Osteoblast (primary cell): Measurements from ENCODE around the gene SH3BP5L. TPM values are rescaled to one million over a fixed set of nuclear protein-coding genes. Genes with fewer than 3 reads are reported as not detected.

Experiments
- DNase-seq: peaks from one replicate; pipeline ENCODE4 v3.0.0; 2011; ENCODE audit warnings: low spot score, mixed read lengths; ENCODE audit not compliant: insufficient read length; ENCODE audit errors: missing footprints
- H2AFZ ChIP-seq: 2 replicates; pipeline ENCODE4 v1.6.0; 2011; ENCODE audit warnings: mild to moderate bottlenecking, low read length
- H3K27ac ChIP-seq: 2 replicates; pipeline ENCODE4 v1.5.1; 2011; ENCODE audit warnings: mild to moderate bottlenecking, low read depth, low read length, moderate library complexity
- H3K27me3 ChIP-seq: 2 replicates; pipeline ENCODE4 v1.6.0; 2012; ENCODE audit warnings: mild to moderate bottlenecking, control low read depth, inconsistent platforms, low read length, moderate library complexity; ENCODE audit not compliant: insufficient read depth
- H3K36me3 ChIP-seq: 2 replicates; pipeline ENCODE4 v1.5.1; 2011; ENCODE audit warnings: mild to moderate bottlenecking, low read length, control low read depth, moderate library complexity; ENCODE audit not compliant: insufficient read depth
- H3K4me1 ChIP-seq: 2 replicates; pipeline ENCODE4 v1.5.1; 2011; ENCODE audit warnings: mild to moderate bottlenecking, low read length, control low read depth, moderate library complexity; ENCODE audit not compliant: insufficient read depth
- H3K4me2 ChIP-seq: 2 replicates; pipeline ENCODE4 v1.6.0; 2011; ENCODE audit warnings: mild to moderate bottlenecking, low read length; ENCODE audit not compliant: insufficient read depth
- H3K4me3 ChIP-seq: fragments of 200-600 bp; sonication (generic); 3 replicates; pipeline ENCODE4 v1.5.1; 2012; ENCODE audit warnings: mild to moderate bottlenecking, low read length, inconsistent platforms; ENCODE audit not compliant: insufficient read depth
- H3K79me2 ChIP-seq: 2 replicates; pipeline ENCODE4 v1.6.0; 2012; ENCODE audit warnings: mild to moderate bottlenecking, low read length, control low read depth, inconsistent platforms; ENCODE audit not compliant: insufficient read depth
- H3K9me3 ChIP-seq: 2 replicates; pipeline ENCODE4 v1.5.1; 2011; ENCODE audit warnings: low read depth, low read length, control low read depth
- H4K20me1 ChIP-seq: 2 replicates; pipeline ENCODE4 v1.6.0; 2012; ENCODE audit warnings: mild to moderate bottlenecking, low read length, control low read depth; ENCODE audit not compliant: insufficient read depth
- total RNA-seq: library from RNA; depleted of rRNA; stranded (reverse); fragments of >200 nt; gene quantifications from 2 replicates; pipeline ENCODE4 v1.2.3, GENCODE V29; 2012
- TF ChIP-seq, protein P1 (sequence below): IDR thresholded peaks from 2 replicates; pipeline ENCODE4 v1.5.1; 2011; ENCODE audit warnings: mild to moderate bottlenecking, low read depth, low read length, moderate library complexity; ENCODE audit errors: extremely low read depth

Gene SH3BP5L
- total RNA-seq, 1 donor, result 25.3 TPM

DNA sequence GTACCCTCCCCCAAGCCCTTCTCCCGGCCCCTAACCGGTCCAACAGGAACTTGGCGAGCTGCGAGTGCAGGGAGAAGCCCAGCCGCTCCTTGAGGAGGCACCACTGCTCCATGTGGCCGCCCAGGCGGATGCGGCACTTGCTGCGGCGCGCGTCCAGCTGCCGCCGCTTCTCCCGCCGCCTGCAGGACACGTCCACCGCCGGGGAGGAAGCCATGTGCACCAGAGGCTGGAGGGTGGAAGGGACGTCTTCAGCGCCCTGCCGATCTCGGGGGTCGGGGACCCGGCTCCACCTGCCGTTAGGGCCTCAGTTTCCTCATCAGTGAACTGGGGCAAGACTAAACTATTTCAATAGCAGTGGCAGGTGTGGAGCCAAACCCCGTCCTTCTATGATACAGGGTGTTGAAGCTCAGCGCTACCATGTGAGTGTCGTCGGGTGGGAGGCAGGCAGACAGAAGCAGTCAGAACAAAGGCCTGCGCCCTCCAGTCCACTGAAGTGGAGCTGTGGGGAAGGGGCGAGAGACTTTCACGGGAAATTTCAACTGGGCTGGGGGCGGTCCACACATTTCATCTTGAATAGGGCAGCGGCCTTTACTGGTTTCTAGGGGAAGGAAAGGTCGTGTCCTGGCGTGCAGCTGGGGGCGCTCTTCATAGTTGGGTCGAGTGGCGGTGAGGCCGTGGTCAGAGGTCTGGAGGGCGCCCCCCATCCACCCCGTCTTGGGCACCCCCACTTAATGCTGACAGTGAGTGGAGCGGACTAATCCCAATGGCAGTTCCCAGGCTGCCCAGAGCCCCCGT lies 32.6 kb upstream of the SH3BP5L start:
- H3K27me3 ChIP-seq, result no peaks in the 10 kb centered on the region
- peaks cover 24% of the 10 kb centered on the region for H3K36me3 ChIP-seq
- H3K4me2 ChIP-seq, result peak overlapping the region; percentile 99
- H3K27ac ChIP-seq, result peak overlapping the region; percentile 75
- TF ChIP-seq, protein P1, sequence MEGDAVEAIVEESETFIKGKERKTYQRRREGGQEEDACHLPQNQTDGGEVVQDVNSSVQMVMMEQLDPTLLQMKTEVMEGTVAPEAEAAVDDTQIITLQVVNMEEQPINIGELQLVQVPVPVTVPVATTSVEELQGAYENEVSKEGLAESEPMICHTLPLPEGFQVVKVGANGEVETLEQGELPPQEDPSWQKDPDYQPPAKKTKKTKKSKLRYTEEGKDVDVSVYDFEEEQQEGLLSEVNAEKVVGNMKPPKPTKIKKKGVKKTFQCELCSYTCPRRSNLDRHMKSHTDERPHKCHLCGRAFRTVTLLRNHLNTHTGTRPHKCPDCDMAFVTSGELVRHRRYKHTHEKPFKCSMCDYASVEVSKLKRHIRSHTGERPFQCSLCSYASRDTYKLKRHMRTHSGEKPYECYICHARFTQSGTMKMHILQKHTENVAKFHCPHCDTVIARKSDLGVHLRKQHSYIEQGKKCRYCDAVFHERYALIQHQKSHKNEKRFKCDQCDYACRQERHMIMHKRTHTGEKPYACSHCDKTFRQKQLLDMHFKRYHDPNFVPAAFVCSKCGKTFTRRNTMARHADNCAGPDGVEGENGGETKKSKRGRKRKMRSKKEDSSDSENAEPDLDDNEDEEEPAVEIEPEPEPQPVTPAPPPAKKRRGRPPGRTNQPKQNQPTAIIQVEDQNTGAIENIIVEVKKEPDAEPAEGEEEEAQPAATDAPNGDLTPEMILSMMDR, result peak; percentile 20
- peaks cover 29% of the 10 kb centered on the region for H3K4me1 ChIP-seq
- DNase-seq, result peak; percentile 96
- no peaks in the 10 kb centered on the region for H3K9me3 ChIP-seq
- H3K79me2 ChIP-seq, result peaks cover 16% of the 10 kb centered on the region
- peak overlapping the region; percentile 87 for H3K4me3 ChIP-seq
- no peaks in the 10 kb centered on the region for H4K20me1 ChIP-seq
- peak overlapping the region; percentile 90 for H2AFZ ChIP-seq

DNA sequence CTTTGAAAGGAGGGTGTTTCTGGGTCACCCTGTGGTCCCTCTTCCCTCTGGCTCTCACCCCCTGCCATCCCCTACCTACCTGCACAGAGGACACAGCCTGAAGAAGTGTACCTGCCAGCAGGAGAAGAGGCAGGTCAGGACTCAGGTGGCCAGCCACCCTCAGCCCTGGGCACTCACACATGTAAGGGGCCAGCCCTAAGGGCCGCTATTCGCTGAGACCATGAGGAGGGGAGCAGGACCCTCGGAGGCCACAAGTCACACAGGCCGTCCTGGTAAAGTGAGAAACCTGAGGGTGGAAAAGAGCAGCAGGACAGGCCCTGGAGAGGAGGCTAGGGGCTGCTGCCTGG lies 32.0 kb upstream of the SH3BP5L start:
- Histone ChIP-seq H3K79me2 (peaks cover 16% of the 10 kb centered on the region), H3K27ac (peak overlapping the region; percentile 75), H3K27me3 (no peaks in the 10 kb centered on the region), H3K4me2 (peak overlapping the region; percentile 99), H4K20me1 (no peaks in the 10 kb centered on the region), H3K9me3 (no peaks in the 10 kb centered on the region), H2AFZ (peak overlapping the region; percentile 90), H3K4me1 (peaks cover 25% of the 10 kb centered on the region), H3K36me3 (peaks cover 25% of the 10 kb centered on the region), H3K4me3 (peak overlapping the region; percentile 87)
- no peak for DNase-seq
- TF ChIP-seq, protein P1, result no peak

DNA sequence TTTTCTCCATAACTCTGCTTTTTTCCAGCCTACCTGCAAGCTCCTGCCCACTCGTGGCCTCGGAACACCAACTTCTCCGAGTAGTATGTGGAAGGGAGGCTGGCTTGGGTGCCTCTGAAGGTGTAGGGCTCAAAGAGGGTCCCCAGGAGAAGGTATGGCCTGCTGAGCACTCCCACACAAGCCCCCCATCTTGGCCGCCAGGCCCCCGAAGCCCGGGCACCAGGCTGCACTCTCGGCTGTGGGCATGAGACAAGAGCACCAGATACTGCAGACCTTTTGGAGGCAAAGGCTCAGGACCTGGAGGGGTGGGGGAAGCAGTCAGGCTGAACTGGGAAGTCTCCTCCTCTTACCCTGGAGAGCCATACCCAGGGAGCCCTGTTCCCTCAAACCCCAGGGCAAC lies 31.5 kb upstream of the SH3BP5L start:
- Histone ChIP-seq H4K20me1 (no peaks in the 10 kb centered on the region), H3K27me3 (no peaks in the 10 kb centered on the region), H3K4me1 (peaks cover 23% of the 10 kb centered on the region), H3K36me3 (peaks cover 25% of the 10 kb centered on the region), H3K27ac (peak overlapping the region; percentile 75), H3K4me3 (peak overlapping the region; percentile 87), H3K9me3 (no peaks in the 10 kb centered on the region), H2AFZ (no peak overlapping the region), H3K79me2 (peaks cover 16% of the 10 kb centered on the region), H3K4me2 (peak overlapping the region; percentile 99)
- TF ChIP-seq, protein P1, result no peak
- DNase-seq, result peak; percentile 68

DNA sequence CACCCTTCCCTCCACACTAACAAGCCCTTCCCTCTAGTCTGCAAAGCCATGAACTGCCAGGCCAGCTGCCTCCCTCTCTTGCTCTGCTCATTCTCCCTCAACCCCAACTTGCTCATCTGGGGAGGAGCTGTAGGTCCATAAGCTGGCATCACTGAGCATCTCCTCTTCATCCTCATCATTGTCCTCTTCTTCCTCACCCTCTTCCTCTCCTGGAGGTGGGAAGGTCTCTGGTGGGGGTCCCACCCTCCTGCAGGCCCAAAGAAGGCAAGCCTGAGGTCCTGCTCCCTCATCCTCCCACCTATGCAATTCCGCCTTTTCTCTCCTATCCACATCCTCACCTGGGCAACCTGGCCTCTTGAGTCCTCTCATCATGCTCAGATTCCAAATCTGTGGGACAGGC lies 30.5 kb upstream of the SH3BP5L start:
- no peak overlapping the region for H3K4me2 ChIP-seq
- no peaks in the 10 kb centered on the region for H4K20me1 ChIP-seq
- DNase-seq, result no peak
- peaks cover 29% of the 10 kb centered on the region for H3K36me3 ChIP-seq
- H3K4me1 ChIP-seq, result peaks cover 23% of the 10 kb centered on the region
- TF ChIP-seq, protein P1, result no peak
- no peak overlapping the region for H3K27ac ChIP-seq
- H2AFZ ChIP-seq, result no peak overlapping the region
- H3K4me3 ChIP-seq, result no peak overlapping the region
- no peaks in the 10 kb centered on the region for H3K9me3 ChIP-seq
- H3K79me2 ChIP-seq, result peaks cover 16% of the 10 kb centered on the region
- no peaks in the 10 kb centered on the region for H3K27me3 ChIP-seq
